Measurements from ENCODE around the gene HMGN1.

HMGN1 gene

DNA sequence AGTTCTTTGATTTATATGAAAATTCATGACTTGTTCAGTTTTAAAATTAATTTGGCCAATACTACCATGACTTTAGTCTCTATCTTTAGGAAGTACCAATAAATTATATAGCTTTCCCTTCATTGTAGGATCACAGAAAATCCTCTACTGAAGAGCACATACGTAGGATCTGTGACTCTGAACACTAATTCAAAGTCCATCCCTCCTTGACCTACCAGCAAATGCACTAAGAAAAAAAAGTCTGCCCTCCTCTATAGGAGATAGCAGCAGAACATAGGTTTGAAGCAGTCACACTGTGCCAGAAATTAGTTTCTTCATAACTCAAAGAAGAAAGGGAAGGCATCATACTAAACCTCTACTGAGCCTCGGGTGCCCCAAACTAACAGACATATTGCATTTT is 52.0 kb downstream of the HMGN1 start:
- DNase-seq (ENCODE audit: low spot score), result no peak

All from hepatic stellate cell (primary cell).